Adrenal gland (tissue), 5 donors: ENCODE measurements around the gene GPR158.

Source experiments
- CTCF ChIP-seq, 6 experiments: fragments of 450-650 bp in 4 of 6; fragments of 200-600 bp in 2 of 6; sonication (generic) in 1 of 6; IDR thresholded peaks; 1 replicate in 5 of 6; 2 replicates in 1 of 6; pipeline versions ENCODE4 v1.5.1 to v1.8.0; 2016 to 2021; ENCODE audit warnings: antibody characterized with exemption in 6 of 6, mild to moderate bottlenecking in 2 of 6, moderate library complexity in 1 of 6
- POLR2A ChIP-seq, 2 donors: fragments of 450-650 bp; IDR thresholded peaks; one replicate each; pipeline ENCODE4 v1.6.1; 2017; ENCODE audit warnings: antibody characterized with exemption in 2 of 2, mild to moderate bottlenecking in 2 of 2, moderate library complexity in 1 of 2
- donor health status: DM: no; HTN: no; CAD: no.

GRCh38 chr10:25178411-25178810 is 3.6 kb downstream of the GPR158 start:
- TF ChIP-seq CTCF (IDR thresholded peaks at IDR 0.05) (no peak), POLR2A (IDR thresholded peaks at IDR 0.05) (no peak)
